ENCODE results near the gene IREB2. TPM values are rescaled to one million over a fixed set of nuclear protein-coding genes. Genes with fewer than 3 reads are reported as not detected.
"Not testable (repeated sequence)": the region's sequence is repeated elsewhere in the genome, so short reads cannot be mapped to it uniquely, and the experiment has no call there.

Gene IREB2
- total RNA-seq, 1 donor = 68.1 TPM

DNA sequence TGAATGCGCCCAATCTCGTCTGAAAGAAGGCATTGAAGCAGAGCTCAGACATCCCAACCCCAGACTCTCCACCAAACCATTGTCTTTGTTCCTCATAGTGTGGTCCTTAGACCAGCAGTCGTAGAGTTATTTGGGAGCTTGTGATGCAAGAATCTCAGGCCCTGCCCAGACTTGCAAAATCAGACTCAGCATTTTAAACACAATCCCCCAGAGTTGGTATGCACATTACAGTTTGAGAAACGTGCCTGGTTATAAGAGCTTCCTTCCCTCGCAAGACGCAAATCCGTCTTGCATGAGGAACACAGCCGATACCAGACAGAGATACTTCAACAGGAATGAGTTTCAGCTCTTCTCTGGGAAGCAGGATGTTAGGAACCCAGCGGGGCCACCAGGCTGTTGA lies 38.9 kb upstream of the IREB2 start:
- Histone ChIP-seq H3K4me3 (ENCODE audit: low read length) (no peak overlapping the region), H3K9me3 (ENCODE audit: low read depth, low read length) (no peaks in the 10 kb centered on the region), H3K27me3 (ENCODE audit: insufficient read depth, low read length) (no peaks in the 10 kb centered on the region), H3K4me1 (ENCODE audit: insufficient read depth, low read length) (peaks cover 23% of the 10 kb centered on the region)

DNA sequence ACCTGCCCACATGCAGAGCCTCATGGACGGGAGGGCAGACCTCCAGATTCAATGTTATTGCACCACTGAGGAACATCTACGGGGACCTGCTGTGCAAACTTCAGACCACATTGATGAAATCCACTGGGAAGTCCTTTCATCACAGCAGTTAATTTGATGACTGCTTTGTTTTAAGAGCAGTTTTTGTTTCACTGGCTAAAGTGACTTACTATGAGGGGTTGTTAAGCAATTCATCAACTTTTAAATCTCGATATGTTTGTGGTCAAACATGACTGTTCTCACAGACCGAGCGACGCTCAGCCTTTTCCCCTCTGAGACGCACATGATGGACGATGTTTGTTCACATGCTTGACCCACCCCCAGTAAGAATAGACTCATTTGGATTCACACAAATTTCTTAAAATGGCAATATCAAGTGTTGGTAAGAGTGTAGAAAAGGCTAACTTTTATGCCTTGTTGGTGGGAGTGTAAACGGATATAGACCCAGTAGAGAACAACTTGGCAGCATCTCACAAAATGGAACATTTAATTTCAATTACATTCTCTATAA lies 35.9 kb upstream of the IREB2 start:
- H3K4me1 ChIP-seq (ENCODE audit: insufficient read depth, low read length) = peaks cover 23% of the 10 kb centered on the region
- no peaks in the 10 kb centered on the region for H3K9me3 ChIP-seq (ENCODE audit: low read depth, low read length)
- no peaks in the 10 kb centered on the region for H3K27me3 ChIP-seq (ENCODE audit: insufficient read depth, low read length)
- no peak overlapping the region for H3K4me3 ChIP-seq (ENCODE audit: low read length)

DNA sequence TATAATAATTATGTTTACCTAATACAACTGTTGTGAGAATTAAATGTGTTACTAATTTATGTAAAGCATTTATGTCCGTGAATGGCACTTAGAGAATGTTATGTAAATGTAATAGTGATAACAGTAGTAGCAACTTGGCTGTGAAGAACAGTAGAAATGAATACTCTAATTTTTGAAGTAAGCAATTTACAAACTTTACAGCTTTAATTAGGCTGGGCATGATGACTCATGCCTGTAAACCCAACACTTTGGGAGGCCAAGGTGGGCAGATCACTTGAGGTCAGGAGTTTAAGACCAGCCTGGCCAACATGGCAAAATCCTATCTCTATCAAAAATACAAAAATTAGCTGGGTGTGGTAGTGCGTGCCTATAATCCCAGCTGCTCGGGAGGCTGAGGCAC lies 33.9 kb upstream of the IREB2 start:
- Histone ChIP-seq H3K4me1 (ENCODE audit: insufficient read depth, low read length) (peaks cover 15% of the 10 kb centered on the region), H3K4me3 (ENCODE audit: low read length) (no peak overlapping the region)

DNA sequence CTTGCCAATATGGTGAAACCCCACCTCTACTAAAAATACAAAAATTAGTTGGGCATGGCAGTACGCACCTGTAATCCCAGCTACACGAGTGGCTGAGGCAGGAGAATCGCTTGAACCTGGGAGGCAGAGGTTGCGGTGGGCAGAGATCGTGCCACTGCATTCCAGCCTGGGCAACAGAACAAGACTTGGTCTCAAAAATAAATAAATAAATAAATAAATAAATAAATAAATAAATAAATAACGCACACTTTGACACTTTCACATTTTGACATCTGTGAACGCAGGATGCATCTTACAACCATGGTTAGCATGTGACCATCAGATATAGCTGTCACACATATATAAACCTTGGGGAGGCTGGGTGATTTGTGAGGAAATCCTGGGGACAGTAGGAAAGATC lies 33.2 kb upstream of the IREB2 start:
- H3K4me3 ChIP-seq (ENCODE audit: low read length); H3K9me3 ChIP-seq (ENCODE audit: low read depth, low read length): not testable (repeated sequence)

More for the DNA sequence above, 33.9 kb upstream of the IREB2 start:
- Histone ChIP-seq H3K9me3 (ENCODE audit: low read depth, low read length) (no peaks in the 10 kb centered on the region), H3K27me3 (ENCODE audit: insufficient read depth, low read length) (no peaks in the 10 kb centered on the region)

DNA sequence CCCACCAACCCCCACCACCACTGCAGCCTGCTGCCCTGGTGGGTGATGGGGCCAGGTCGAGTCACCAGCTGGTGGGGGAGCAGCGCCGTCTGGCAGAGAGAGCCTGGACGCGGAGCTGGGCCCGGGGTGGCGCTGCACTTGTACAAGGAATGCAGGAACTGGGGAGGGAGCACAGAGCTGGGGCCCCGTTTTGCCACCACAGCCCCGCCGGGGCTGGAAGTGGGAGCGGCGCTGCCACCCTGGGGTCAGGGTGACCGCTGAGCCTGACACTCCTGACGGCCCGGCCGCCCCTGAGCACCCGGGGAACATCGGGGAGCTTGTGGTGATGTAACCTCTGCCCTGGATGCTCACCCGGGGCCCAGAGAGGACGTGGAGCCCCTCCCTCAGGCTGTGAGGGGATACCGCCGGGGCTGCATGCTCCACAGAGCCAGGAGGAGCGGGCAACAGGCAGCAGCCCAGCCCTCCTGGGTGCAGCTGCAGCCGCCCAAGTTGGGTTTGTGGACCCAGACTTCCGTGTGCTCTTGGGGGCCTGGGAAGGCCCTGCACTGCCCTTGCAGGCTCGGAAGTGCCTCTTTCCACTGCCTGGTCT lies 32.6 kb upstream of the IREB2 start:
- no peaks in the 10 kb centered on the region for H3K9me3 ChIP-seq (ENCODE audit: low read depth, low read length)
- H3K4me3 ChIP-seq (ENCODE audit: low read length) = no peak overlapping the region
- H3K4me1 ChIP-seq (ENCODE audit: insufficient read depth, low read length) = peaks cover 5% of the 10 kb centered on the region
- H3K27me3 ChIP-seq (ENCODE audit: insufficient read depth, low read length) = no peaks in the 10 kb centered on the region

More for the DNA sequence above, 33.2 kb upstream of the IREB2 start:
- H3K4me1 ChIP-seq (ENCODE audit: insufficient read depth, low read length); H3K27me3 ChIP-seq (ENCODE audit: insufficient read depth, low read length): not testable (repeated sequence)

DNA sequence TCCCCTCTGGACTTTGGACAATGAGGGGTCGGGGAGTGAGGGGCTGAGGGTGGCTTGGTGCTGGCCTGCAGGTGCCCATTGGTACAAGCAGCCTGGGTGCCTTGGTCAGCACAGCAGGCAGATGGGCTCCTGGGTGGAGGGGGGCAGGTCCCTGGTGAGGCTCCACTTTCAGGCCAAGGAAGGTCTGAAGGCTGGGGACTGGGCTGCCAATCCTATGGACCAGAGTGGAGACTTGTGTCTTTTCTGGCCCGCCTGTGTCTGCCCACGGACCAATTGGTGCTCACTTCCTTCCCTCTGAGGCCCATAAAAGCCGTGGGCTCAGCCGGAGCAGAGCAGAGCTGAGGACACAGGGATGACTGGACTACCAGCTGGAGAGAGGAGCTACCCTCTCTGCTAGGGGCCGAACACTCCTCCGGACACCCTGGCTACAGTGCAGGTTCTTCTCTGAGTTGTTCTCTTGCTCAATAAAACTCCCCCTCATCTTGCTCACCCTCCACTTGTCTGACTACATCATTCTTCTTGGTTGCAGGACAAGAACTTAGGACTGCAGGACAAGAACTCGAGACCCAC lies 31.9 kb upstream of the IREB2 start:
- H3K9me3 ChIP-seq (ENCODE audit: low read depth, low read length) = no peaks in the 10 kb centered on the region
- no peaks in the 10 kb centered on the region for H3K27me3 ChIP-seq (ENCODE audit: insufficient read depth, low read length)
- H3K4me1 ChIP-seq (ENCODE audit: insufficient read depth, low read length) = peaks cover 5% of the 10 kb centered on the region
- no peak overlapping the region for H3K4me3 ChIP-seq (ENCODE audit: low read length)

DNA sequence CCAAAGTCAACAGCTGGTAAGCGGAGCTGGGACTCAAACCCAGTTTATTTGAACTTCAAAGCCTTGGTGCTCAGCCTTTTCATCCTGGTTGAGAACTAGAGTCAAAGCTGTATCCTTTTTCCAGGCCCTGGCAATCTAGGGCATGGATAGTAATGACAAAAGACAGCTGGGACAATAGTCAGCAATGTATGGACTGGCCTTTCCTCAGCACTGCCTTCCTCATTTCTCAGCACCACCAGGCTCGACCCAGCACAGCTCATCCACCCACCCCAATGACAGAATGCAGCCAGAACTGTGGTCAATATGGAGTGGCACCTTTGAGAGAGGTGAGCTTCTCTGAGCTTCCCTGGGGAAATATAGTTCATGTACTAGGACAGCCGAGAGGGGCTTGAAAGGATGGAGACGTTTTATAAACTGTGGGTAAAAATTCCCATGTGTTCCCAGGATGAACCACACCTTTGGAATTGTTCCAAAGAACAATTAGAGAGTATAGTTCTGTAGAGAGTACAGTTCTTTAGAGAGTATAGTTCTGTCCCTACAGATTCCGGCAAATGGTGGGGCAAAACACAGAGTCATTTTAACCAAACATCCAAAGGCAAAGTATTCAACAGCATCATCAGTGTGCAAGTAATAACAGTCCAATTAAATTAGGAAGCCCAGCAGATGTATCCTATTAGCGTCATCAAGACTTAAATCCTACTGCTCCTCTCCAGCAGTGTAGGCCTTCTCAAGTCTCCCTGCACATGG lies 30.2 kb upstream of the IREB2 start:
- no peaks in the 10 kb centered on the region for H3K9me3 ChIP-seq (ENCODE audit: low read depth, low read length)
- H3K4me1 ChIP-seq (ENCODE audit: insufficient read depth, low read length) = no peaks in the 10 kb centered on the region
- H3K4me3 ChIP-seq (ENCODE audit: low read length) = no peak overlapping the region
- H3K27me3 ChIP-seq (ENCODE audit: insufficient read depth, low read length) = no peaks in the 10 kb centered on the region

DNA sequence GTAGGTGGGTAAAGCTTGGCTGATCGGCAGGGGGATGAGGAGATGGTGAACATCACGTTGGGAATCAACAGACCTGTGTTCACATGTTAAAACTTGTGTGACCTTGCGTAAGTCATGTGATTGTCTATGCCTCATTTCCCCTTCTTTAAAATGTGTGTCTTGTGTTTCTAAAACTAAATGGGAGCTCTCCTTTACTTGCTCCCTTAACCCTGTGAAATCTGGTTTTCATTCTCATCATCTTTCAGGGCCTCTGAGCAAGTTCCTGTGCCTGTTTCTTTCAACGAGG lies 29.7 kb upstream of the IREB2 start:
- no peaks in the 10 kb centered on the region for H3K27me3 ChIP-seq (ENCODE audit: insufficient read depth, low read length)
- no peaks in the 10 kb centered on the region for H3K4me1 ChIP-seq (ENCODE audit: insufficient read depth, low read length)

DNA sequence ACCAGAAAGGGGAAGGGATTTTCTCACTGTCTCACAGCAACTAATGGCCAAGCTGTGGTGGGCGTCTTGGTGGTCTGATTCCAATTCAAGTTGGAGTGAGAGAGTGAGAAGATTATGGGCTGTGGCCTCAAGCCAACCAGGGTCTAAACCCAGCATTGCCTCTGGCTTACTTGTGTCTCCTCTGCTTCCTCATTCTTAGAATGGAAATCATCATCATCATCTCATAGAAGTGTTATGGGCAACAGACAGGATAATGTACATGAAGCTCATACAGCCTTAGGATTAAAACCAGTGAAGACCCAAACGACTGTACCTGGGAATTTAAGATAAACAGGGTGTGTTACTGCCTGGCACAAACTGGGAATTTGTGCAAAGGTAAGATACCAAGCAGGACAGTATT lies 29.1 kb upstream of the IREB2 start:
- Histone ChIP-seq H3K4me3 (ENCODE audit: low read length) (no peak overlapping the region), H3K9me3 (ENCODE audit: low read depth, low read length) (no peaks in the 10 kb centered on the region), H3K27me3 (ENCODE audit: insufficient read depth, low read length) (no peaks in the 10 kb centered on the region), H3K4me1 (ENCODE audit: insufficient read depth, low read length) (no peaks in the 10 kb centered on the region)

More for the DNA sequence above, 29.7 kb upstream of the IREB2 start:
- Histone ChIP-seq H3K9me3 (ENCODE audit: low read depth, low read length) (no peaks in the 10 kb centered on the region), H3K4me3 (ENCODE audit: low read length) (no peak overlapping the region)

DNA sequence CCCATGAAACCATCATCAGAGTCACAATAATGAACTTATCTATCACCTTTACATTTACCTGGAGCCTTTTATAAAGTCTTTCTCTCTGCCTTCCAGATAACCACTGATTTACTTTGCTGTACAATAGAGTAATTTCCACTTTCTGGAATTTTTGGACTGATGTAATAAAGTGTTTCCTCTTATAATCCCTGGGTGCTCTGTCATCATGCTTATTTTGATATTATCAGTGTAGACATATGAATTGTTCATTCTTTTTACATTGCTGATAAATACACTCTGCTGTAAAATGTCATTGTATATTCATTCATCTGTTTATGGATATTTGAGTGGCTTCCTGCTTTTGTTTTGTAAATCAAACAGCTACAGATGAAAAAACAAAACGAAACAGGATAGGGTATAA lies 27.0 kb upstream of the IREB2 start:
- no peaks in the 10 kb centered on the region for H3K4me1 ChIP-seq (ENCODE audit: insufficient read depth, low read length)
- no peaks in the 10 kb centered on the region for H3K27me3 ChIP-seq (ENCODE audit: insufficient read depth, low read length)
- no peaks in the 10 kb centered on the region for H3K9me3 ChIP-seq (ENCODE audit: low read depth, low read length)
- H3K4me3 ChIP-seq (ENCODE audit: low read length) = no peak overlapping the region

DNA sequence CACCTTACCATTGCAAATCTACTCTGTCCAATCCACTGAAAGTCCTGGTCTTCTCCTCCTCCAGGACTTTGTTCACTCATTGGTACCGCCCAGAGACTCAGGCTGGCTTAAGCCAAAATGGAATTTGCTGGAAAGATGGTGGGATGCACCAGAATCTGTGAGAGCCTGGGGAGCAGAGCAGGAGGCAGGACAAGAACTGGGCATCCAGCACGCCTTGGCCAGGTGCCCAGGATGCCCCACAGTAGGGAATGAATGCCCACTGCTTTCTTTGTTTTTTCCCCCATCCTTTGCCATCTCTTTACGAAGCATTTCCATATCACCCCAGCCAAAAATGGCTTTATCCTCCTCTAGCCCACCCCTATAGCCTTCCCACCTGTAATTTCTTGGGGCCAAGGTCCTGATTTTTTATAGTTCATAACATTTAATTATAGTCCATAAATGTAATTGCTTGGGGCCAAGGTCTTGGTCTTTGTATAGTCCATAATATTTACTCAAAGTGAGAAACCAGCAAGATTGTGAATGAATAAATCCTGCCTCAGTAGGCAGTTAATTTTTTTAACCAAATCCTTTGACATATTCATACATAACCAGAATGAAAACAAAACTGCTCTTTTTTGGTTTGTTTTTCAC lies 23.3 kb upstream of the IREB2 start:
- H3K4me3 ChIP-seq (ENCODE audit: low read length) = no peak overlapping the region

DNA sequence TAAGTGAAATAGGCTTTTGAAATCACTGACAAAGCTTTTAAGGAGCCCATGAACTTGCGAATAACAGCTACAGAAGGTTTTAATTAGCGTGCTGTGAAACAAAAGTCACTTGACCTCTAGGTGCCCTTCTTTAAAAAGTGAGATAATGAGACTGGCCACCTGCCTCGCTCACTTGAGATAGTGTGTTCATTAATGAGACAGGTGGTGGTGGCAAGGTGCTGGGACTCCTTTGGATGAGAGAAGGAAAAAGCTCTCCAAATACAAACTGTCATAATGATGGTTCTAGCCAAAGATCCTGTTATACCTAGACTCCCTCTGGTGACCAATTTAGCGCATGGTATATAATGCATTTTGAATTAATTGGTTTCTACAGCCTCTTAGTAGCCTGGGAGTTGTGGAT lies 22.7 kb upstream of the IREB2 start:
- Histone ChIP-seq H3K4me3 (ENCODE audit: low read length) (no peak overlapping the region), H3K4me1 (ENCODE audit: insufficient read depth, low read length) (no peaks in the 10 kb centered on the region), H3K27me3 (ENCODE audit: insufficient read depth, low read length) (no peaks in the 10 kb centered on the region), H3K9me3 (ENCODE audit: low read depth, low read length) (no peaks in the 10 kb centered on the region)

More for the DNA sequence above, 23.3 kb upstream of the IREB2 start:
- Histone ChIP-seq H3K27me3 (ENCODE audit: insufficient read depth, low read length) (no peaks in the 10 kb centered on the region), H3K9me3 (ENCODE audit: low read depth, low read length) (no peaks in the 10 kb centered on the region), H3K4me1 (ENCODE audit: insufficient read depth, low read length) (no peaks in the 10 kb centered on the region)

DNA sequence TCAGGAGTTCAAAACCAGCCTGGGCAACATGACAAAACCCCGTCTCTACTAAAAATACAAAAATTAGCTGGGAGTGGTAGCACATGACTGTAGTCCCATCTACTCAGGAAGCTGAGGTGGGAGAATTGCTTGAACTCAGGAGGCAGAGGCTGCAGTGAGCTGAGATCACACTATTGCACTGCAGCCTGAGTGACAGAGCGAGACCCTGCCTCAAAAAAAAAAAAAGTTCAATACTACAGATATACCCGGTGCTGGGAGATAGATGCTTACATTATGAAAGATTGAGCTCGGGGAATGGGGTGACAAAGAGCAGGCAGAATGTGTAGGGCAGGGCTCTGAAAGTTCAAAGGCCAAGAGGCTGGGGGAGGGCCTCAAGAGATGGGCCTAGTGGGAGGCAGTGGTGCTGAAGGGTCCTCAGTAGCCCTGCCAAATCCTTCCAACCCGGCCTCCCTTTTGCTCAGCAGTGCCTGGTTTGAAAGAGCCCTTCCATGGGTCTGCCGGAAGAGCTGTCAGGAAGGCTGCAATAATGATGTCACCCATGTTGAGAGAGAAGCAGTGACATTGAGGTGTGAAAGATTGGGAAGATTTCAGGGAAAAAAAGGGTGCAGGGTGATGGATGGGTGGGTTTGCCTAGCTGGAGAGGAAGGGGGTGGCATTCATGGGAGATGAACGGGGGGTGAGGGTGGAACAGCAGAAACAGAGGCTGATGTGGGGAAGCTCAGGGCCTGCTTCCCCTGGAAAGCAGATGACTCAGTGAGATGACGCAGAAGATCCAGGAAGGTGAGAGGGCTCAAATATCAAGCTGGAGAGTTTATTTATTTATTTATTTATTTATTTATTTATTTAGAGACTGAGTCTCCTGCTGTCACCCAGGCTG lies 20.0 kb upstream of the IREB2 start:
- Histone ChIP-seq H3K4me3 (ENCODE audit: low read length) (no peak overlapping the region), H3K4me1 (ENCODE audit: insufficient read depth, low read length) (no peaks in the 10 kb centered on the region), H3K27me3 (ENCODE audit: insufficient read depth, low read length) (no peaks in the 10 kb centered on the region), H3K9me3 (ENCODE audit: low read depth, low read length) (no peaks in the 10 kb centered on the region)

DNA sequence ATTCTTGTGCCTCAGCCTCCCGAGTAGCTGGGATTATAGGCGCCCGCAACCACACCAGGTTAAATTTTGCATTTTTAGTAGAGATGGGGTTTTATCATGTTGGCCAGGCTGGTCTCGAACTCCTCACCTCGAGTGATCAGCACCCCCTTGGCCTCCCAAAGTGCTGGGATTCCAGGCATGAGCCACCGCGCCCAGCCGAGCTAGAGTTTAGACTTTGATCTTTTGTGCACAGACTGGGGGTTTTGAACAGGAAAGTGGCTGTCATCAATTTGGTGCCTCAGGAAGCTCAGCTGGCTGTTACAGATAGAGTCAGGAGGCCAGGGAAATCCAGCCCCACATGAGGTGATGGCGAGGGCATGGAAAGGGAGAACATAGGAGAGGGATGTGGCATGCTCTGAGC lies 19.3 kb upstream of the IREB2 start:
- Histone ChIP-seq H3K4me3 (ENCODE audit: low read length) (no peak overlapping the region), H3K27me3 (ENCODE audit: insufficient read depth, low read length) (no peaks in the 10 kb centered on the region), H3K9me3 (ENCODE audit: low read depth, low read length) (no peaks in the 10 kb centered on the region), H3K4me1 (ENCODE audit: insufficient read depth, low read length) (no peaks in the 10 kb centered on the region)

DNA sequence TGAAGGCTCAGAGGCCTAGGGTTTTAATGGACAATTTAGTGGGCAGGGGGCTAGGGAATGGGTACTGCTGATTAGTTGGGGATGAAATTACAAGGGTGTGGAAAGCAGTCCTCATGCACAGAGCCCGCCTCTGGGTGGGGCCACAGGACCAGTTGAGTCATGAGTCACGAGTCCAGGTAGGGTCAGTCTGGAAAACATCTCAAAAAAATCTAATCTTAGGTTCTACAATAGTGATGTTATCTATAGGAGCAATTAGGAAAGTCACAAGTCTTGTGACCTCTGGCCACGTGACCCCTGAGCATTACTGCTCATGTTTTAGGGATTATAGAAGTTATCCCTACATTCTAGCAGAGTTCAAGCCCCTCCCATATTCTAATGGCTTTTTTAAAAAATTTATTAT lies 18.6 kb upstream of the IREB2 start:
- no peaks in the 10 kb centered on the region for H3K27me3 ChIP-seq (ENCODE audit: insufficient read depth, low read length)
- H3K4me3 ChIP-seq (ENCODE audit: low read length) = no peak overlapping the region
- H3K4me1 ChIP-seq (ENCODE audit: insufficient read depth, low read length) = no peaks in the 10 kb centered on the region
- H3K9me3 ChIP-seq (ENCODE audit: low read depth, low read length) = no peaks in the 10 kb centered on the region
